ENCODE results near the gene EVA1B.
A peak's percentile ranks its signal among the peaks of the same experiment; 100 is the strongest.

Gene EVA1B

DNA sequence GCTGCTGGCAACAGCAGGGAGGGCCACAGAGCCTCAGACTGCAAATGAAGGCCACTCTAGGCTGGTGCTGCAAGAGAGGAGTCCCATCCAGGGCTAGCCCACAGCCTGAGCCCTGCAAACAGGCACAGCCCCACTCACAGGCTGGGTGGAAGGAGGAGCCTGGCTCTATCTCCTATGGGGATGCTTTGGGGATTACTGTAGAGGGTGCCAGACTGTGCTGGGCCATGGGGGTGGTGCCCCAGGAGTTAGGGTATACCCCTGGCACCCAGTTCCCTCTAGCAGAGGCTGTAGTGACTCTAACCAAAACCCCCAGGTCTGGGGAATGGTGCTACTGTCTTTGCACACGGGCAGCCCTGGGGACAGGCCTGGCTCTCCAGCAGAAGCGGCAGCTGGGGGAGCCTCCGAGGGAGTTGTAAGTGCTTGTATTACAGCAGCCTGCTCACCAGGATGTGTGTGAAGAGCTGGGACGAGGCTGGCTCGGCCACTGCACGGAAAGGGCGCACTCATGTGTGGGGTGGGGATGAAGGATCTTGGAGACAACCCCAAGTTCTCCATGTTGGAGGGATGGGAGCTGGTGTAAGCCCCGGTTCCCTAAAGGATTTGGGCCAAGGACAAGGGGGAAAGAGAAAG lies 23.4 kb upstream of the EVA1B start:
- no peak for DNase-seq (ENCODE audit: low read depth in 3 of 3)

- DNase-seq (ENCODE audit: low read depth in 3 of 3): no peak
Observed at GRCh38 chr1:36345353-36345752, 21.9 kb upstream of the EVA1B start.

GRCh38 chr1:36344395-36344680 lies 20.9 kb upstream of the EVA1B start:
- no peak for DNase-seq (ENCODE audit: low read depth in 3 of 3)

DNA sequence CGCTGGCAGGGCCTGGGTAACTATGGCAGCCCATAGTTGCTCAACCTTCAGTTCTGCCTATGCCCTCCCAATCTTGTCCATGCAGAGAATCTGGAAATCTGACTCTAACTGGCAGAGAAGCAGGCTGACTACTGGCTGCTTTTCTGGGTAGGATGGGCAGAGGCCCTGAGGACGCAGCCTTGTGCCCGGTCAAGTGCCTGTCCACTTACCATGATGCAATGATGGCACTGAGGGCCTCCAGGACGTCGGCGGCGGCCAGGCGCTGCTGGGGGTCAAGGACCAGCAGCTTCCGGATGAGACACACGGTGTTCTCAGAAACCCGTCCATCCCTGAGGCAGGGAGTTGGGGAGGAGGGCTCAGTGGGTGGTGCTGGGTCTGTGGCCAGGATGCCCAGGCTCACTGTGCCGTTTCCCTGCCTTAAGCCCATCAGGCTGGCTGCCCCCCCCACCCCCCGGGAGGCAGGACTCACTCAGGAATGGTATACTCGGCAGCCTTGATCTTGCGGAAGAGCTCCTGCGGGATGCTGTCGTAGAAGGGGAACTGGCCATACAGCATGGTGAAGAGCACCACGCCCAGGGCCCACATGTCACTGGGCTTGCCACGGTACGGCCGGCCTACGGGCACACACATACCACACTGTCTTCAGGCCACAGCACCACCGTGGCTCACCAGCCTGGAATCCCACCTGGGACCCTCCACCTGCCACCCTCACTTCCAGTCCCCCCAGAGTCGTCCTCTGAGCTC lies 20.4 kb upstream of the EVA1B start:
- DNase-seq (ENCODE audit: low read depth in 3 of 3): no peak

DNA sequence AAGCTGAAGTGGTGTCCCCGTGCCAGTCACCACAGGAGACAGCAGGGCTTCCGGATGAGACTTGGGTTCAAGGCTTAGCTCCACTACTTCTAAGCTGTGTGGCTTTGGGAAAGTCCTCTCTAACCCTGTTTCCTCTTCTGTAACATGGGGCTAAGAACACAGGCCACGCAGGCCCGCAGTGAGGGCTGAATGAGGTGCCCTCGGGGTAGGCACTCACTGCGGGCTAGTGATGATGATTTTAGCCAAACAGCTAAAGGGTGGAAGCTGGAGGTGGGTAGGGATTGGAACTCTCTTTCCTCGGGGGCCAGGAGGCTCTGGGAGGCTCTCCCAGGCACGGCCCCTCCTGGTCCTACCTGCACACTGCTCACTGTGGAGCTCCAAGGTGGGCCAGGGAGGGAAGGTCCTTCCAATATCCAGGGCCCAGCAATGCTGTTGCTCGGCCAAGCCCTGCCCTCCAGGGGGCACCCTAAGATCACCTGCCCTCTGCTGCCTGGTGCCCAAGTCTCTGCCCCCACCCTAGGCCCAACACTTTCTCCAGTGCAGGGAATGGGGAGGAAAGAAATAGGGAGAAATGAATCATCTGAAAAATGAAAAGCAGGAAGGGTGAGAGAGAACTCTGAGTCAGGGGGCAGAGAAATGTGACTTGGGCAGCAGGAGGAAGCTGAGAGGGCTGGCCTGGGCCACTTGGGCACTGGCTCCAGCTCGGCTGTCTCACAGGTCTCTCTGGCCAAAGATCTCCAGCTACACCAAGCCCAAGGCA lies 19.2 kb upstream of the EVA1B start:
- peak in 1 of 3 experiments; percentile 50 for DNase-seq (ENCODE audit: low read depth in 3 of 3)

DNA sequence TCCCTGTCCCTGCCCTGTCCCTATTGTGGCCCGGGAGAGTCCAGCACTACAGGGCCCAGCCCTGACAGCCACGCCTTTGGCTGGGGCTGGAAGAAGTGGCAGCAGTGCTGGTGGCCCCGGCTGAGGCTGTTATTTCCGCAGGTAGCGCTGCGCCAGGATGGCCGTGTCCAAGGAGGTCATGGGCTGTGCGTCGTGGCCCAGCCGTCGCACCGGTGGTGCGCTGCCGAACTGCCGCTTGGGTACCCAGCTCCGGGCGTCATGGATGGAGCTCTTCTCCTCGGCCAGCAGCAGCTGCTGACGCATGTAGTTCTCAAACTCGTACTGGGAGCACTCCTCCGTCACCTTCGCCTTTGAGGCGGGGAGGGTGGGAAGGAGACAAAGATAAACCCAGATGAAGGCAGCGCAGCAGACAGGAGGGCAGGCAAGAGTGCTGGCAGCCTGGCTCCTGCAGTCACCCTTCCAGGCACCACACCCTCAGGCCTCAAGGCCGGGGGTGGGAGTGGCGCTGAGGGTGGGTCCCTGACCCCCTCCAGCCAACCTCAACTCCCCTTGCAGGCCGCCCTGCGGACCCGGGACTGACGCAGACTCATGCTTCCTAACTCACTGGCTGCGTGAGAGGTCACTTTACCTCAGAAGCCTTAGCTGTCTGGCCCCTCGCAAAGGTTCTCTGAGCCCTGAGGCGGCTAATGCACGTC lies 18.3 kb upstream of the EVA1B start:
- no peak for DNase-seq (ENCODE audit: low read depth in 3 of 3)

- no peak for DNase-seq (ENCODE audit: low read depth in 3 of 3)
Observed at GRCh38 chr1:36339615-36340014, 16.2 kb upstream of the EVA1B start.

DNA sequence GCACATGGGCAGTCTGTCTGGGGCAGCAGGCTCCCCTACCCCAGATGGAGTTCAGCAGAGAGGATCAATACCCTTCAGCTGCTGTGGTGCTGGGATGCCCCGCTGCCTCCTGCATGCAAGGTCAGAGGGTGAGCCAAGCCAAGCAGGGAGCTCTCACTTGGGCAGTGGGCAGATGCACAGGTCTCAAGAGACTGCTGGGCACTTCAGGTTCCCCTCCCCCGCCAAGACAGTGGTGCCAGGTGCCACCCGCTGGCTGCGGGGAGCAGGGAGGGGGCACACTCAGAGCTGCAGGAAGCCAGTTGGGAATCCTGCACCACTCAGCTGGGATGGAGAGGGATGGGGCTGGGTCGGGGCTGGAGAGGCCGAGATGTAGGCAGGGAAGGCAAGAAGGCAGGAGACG lies 15.8 kb upstream of the EVA1B start:
- DNase-seq (ENCODE audit: low read depth in 3 of 3): no peak

GRCh38 chr1:36337830-36338229 lies 14.4 kb upstream of the EVA1B start:
- no peak for DNase-seq (ENCODE audit: low read depth in 3 of 3)

DNA sequence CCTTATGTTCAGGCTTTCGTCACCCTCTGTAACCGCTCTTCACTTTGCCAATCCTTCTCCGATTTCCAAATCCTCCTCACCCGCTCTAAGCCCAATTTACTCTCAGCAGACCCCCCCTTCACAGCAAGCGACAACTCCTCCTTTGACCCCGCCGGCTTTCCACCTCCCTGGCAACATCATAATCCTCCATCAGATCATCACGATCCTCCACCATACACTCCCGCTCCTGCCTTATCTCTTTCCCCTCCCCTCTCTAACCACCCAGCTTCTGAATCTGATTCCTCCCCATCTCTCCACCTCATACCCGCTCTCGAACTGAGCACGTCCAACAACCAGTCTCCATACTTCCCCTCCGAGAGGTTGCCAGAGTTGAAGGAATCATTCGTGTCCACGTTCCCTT lies 7.5 kb upstream of the EVA1B start:
- no peak for DNase-seq (ENCODE audit: low read depth in 3 of 3)

DNA sequence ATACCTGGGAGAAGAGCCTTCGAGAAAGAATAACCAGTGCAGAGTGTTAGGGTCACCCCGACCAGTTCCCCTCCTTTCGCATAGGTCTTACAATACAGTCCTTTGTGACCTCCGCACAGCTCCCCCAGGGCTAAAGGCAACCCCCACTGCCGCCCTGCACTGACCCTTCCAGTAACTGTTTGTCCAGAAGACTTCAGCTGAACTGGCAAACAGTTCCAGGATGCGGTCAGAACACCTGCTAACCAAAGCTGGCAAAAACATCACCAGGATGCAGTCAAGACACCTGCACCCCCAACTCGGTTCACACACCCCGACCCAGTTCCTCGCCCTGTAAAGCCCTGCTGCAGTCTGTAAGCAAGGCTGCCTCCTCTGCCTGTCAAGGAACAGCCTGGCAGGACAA lies 6.4 kb upstream of the EVA1B start:
- DNase-seq (ENCODE audit: low read depth in 3 of 3): no peak

GRCh38 chr1:36328713-36329112 lies 5.3 kb upstream of the EVA1B start:
- no peak for DNase-seq (ENCODE audit: low read depth in 3 of 3)

DNA sequence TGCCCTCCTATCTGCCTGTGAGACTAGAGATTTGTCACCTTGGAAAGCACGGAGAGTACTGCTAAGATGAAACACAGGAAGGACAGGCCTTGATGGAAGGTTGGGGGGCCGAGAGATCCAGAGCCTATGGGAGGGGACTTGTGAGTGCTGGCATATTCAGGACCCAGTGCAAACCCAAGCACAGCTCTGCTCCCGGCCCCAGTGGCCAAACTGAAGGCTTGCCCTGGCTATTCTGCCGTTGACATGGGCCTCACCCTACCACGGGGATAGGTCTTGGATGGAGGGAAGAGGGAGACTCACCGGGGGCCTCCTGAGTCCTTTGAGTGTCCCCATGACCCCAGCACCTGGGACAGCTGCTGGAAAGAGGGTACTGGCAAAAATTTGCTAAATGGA lies 4.6 kb upstream of the EVA1B start:
- DNase-seq (ENCODE audit: low read depth in 3 of 3): no peak

GRCh38 chr1:36327421-36328087 lies 4.1 kb upstream of the EVA1B start:
- no peak for DNase-seq (ENCODE audit: low read depth in 3 of 3)

DNA sequence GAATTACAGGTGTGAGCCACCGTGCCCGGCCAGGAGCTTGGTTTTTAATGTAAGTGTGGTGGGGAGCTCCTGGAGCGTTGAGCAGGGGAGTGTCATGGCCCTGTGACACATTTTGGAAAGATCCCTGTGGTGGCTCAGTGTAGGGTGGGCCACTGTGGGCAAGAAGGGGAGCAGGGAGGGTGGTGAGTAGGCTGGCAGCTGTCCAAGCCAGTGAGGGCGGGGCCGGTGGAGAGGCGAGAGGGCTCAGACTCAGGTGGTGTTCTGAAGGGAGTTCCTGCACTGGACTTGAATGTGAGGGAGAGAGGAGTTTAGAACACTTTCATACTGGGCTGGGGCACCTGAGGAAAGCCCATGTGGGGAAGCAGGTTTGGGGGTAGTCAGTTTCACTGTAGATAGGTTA lies 3.1 kb upstream of the EVA1B start:
- no peak for DNase-seq (ENCODE audit: low read depth in 3 of 3)

DNA sequence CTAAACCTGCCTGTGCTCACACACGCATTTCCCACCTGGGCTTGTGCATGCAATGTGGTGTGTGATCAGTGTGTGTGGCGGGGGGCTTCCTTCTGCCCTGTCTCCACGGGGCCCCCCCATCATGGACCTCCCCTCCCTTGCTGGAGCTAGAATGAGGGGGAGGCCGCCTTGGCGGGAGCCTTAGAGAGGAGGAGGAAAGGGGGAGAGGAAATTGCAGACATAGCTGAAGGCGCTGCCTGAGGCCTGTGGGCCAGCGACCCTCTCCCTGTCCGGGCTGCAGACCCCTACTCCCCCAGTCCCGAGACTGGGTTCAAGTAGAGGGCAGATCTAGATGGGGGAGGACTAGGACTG lies 883 bp upstream of the EVA1B start:
- DNase-seq (ENCODE audit: low read depth in 3 of 3): no peak

- DNase-seq (ENCODE audit: low read depth in 3 of 3): no peak
Observed at GRCh38 chr1:36322786-36323635, 434 bp downstream of the EVA1B start.

DNA sequence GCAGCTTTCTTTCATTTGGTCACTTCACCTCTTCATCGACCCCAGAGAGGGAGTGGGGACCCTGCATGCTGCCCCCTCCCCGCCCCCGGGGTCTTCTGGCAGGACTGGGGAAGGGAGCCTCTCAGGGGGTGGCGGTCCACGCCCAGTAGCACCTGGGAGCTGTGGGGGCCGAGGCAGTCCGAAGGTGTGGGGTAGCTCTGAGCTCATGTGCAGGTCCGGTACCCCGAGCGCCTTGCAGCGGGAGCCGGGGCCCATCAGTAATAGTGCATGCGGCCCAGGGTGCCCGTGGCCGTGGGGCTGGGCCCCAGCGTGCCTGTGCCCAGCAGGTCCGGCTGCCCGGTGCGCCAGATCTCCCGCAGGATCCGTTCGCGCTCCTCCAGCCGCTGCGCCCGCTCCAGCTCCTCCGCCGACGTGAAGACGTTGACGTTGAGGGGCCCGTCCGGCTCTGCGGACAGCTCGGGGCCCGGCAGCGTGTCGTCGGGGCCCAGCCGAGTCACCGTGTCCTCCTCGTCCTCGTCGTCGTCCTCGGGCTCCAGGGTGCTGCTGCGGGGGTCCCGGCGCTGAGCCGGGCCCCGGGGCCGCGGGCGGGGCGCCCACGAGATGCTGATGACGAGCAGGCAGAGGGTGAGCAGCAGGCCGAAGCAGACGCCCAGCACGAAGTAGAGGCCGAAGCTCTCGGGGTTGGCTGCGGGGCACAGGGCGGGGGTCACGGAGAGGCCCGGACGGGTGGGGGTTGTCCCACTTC lies 1.2 kb downstream of the EVA1B start:
- DNase-seq (ENCODE audit: low read depth in 3 of 3): no peak

DNA sequence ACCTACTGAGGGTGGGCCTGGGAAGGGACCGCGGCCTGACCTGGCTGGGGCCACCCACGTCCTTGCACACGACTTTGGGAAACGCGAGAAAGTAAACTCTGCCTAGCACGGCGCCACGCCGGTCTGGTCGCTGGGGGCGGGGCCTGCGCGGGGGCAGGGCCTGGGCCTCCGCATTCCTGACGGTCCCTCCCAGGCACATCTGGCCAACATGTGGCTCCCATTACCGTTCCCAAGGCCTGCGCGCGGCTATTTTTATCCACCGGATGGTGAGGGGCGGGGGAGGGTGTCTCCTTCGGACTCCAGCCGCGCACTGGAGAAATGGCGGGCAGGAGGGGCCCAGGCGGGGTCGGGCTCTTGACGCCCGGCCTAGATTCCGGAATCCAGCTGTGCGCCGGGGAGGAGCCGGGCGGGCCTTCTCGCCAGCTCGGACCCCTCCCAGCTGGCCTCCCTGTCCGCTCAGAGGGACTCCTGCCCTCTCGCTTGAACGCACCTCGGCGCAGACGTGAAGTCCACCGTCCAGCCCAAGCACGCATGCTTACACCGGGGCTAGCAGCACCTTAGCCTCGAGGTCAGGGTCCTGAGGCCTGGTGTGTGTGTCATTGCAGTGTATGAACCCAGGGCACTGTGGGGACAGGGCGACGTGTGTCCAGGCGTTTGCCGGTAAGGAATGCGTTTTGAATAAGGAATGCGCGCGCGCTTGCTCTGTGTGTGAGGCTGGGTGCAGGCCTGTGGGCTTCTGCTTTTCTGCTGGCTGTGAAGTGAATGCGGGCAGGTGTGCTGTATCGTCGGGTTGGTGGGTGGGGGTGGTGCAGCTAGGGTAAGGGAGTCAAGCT lies 2.1 kb downstream of the EVA1B start:
- peak in 1 of 3 experiments; percentile 54 for DNase-seq (ENCODE audit: low read depth in 3 of 3)

DNA sequence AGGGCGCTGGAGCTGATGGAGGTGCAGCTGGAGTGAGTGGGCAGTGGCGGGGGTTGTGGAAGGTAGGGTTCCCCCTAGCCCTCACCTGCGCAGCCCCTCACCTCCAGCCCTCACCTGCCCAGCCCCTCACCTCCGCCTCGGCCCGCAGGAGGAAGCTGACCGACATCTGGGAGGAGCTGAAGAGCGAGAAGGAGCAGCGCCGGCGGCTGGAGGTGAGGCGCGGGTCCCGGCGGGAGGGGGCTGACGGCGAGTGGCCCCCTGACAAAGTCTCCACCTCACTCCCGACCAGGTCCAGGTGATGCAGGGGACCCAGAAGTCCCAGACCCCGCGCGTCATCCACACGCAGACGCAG lies 2.7 kb downstream of the EVA1B start:
- no peak for DNase-seq (ENCODE audit: low read depth in 3 of 3)
